HAP-1 (cell line): ENCODE results near the gene TNPO3.

ENCODE experiments used
- DNase-seq, 2 experiments: peaks; one replicate each; pipeline ENCODE4 v3.0.0-alpha.2; 2016 to 2020; ENCODE audit warnings: low spot score in 2 of 2
- H3K27me3 ChIP-seq: fragments of 250-450 bp; sonication (Bioruptor Pico); 2 replicates; pipeline ENCODE4 v1.5.1; 2020; ENCODE audit warnings: low read depth, mild to moderate bottlenecking, moderate library complexity
- H3K36me3 ChIP-seq: fragments of 250-450 bp; sonication (Bioruptor Pico); replicated peaks from 2 replicates; pipeline ENCODE4 v1.5.1; 2020; ENCODE audit warnings: mild to moderate bottlenecking
- H3K4me1 ChIP-seq: fragments of 250-450 bp; sonication (Bioruptor Pico); 2 replicates; pipeline ENCODE4 v1.5.1; 2020; ENCODE audit warnings: mild to moderate bottlenecking
- H3K4me3 ChIP-seq: fragments of 250-450 bp; sonication (Bioruptor Pico); 2 replicates; pipeline ENCODE4 v1.5.1; 2020; ENCODE audit warnings: mild to moderate bottlenecking, moderate library complexity
- H3K9me3 ChIP-seq: fragments of 250-450 bp; sonication (Bioruptor Pico); 2 replicates; pipeline ENCODE4 v1.5.1; 2020; ENCODE audit warnings: mild to moderate bottlenecking, moderate library complexity
- in situ Hi-C: fragments of 300-500 bp; cut with MboI; formaldehyde crosslinking; loops from 3 replicates; pipeline ENCODE4 v1.14.3; 2020; ENCODE audit warnings: low sequenced_read_pairs, inconsistent platforms, mixed read lengths

TNPO3 gene

GRCh38 chr7:128941323-128941890, 113.5 kb downstream of the TNPO3 start:
- H3K4me1 ChIP-seq, result no peaks in the 10 kb centered on the region
- no peaks in the 10 kb centered on the region for H3K9me3 ChIP-seq
- no peaks in the 10 kb centered on the region for H3K27me3 ChIP-seq
- DNase-seq, result no peak
- no peaks in the 10 kb centered on the region for H3K36me3 ChIP-seq
- no peak overlapping the region for H3K4me3 ChIP-seq
- in situ Hi-C loops, result no loop called here

GRCh38 chr7:128940494-128941322, 114.2 kb downstream of the TNPO3 start:
- Histone ChIP-seq H3K4me1 (no peaks in the 10 kb centered on the region), H3K4me3 (no peak overlapping the region), H3K27me3 (no peaks in the 10 kb centered on the region), H3K9me3 (no peaks in the 10 kb centered on the region), H3K36me3 (no peaks in the 10 kb centered on the region)
- no peak for DNase-seq
- in situ Hi-C loops, result no loop called here

GRCh38 chr7:128939861-128940410, 115.0 kb downstream of the TNPO3 start:
- DNase-seq, result no peak
- Histone ChIP-seq H3K36me3 (no peaks in the 10 kb centered on the region), H3K27me3 (no peaks in the 10 kb centered on the region), H3K4me1 (no peaks in the 10 kb centered on the region), H3K9me3 (no peaks in the 10 kb centered on the region), H3K4me3 (no peak overlapping the region)
- in situ Hi-C loops, result no loop called here

- no peak for DNase-seq
- H3K4me3 ChIP-seq, result no peak overlapping the region
- no peaks in the 10 kb centered on the region for H3K9me3 ChIP-seq
- in situ Hi-C loops, result no loop called here
- no peaks in the 10 kb centered on the region for H3K27me3 ChIP-seq
- no peaks in the 10 kb centered on the region for H3K36me3 ChIP-seq
- no peaks in the 10 kb centered on the region for H3K4me1 ChIP-seq
These were observed 115.6 kb downstream of the TNPO3 start for GRCh38 chr7:128939075-128939860.

GRCh38 chr7:128938544-128939074, 116.3 kb downstream of the TNPO3 start:
- Histone ChIP-seq H3K36me3 (no peaks in the 10 kb centered on the region), H3K4me3 (peak overlapping the region; percentile 51), H3K9me3 (no peaks in the 10 kb centered on the region), H3K27me3 (no peaks in the 10 kb centered on the region), H3K4me1 (no peaks in the 10 kb centered on the region)
- peak in 1 of 2 experiments; percentile 50 for DNase-seq
- in situ Hi-C loops, result no loop called here

GRCh38 chr7:128937647-128938543, 117.0 kb downstream of the TNPO3 start, which contains the start of gene IRF5:
IRF5 (plus strand) TSS chr7:128937927; CDS start chr7:128942082, 4,155 bp downstream.
- in situ Hi-C loops, result no loop called here

GRCh38 chr7:128937271-128937646, 117.7 kb downstream of the TNPO3 start:
- no peaks in the 10 kb centered on the region for H3K36me3 ChIP-seq
- no peaks in the 10 kb centered on the region for H3K27me3 ChIP-seq
- no peaks in the 10 kb centered on the region for H3K9me3 ChIP-seq
- H3K4me1 ChIP-seq, result no peaks in the 10 kb centered on the region
- in situ Hi-C loops, result no loop called here
- DNase-seq, result no peak
- H3K4me3 ChIP-seq, result peak overlapping the region; percentile 51

More at GRCh38 chr7:128937647-128938543, 117.0 kb downstream of the TNPO3 start, which contains the start of gene IRF5:
- H3K27me3 ChIP-seq, result no peaks in the 10 kb centered on the region
- H3K36me3 ChIP-seq, result no peaks in the 10 kb centered on the region
- peak in 1 of 2 experiments; percentile 65 for DNase-seq
- no peaks in the 10 kb centered on the region for H3K9me3 ChIP-seq
- H3K4me3 ChIP-seq, result peak within 1 kb of the TSS; percentile 51
- no peaks in the 10 kb centered on the region for H3K4me1 ChIP-seq

GRCh38 chr7:128936798-128937197, 118.1 kb downstream of the TNPO3 start:
- H3K4me1 ChIP-seq, result no peaks in the 10 kb centered on the region
- H3K36me3 ChIP-seq, result no peaks in the 10 kb centered on the region
- in situ Hi-C loops, result no loop called here
- no peaks in the 10 kb centered on the region for H3K9me3 ChIP-seq
- no peak overlapping the region for H3K4me3 ChIP-seq
- no peaks in the 10 kb centered on the region for H3K27me3 ChIP-seq
- DNase-seq, result no peak

- in situ Hi-C loops, result no loop called here
- no peak overlapping the region for H3K4me3 ChIP-seq
- H3K4me1 ChIP-seq, result no peaks in the 10 kb centered on the region
- H3K9me3 ChIP-seq, result no peaks in the 10 kb centered on the region
- no peak for DNase-seq
- no peaks in the 10 kb centered on the region for H3K36me3 ChIP-seq
- H3K27me3 ChIP-seq, result no peaks in the 10 kb centered on the region
These were observed 119.6 kb downstream of the TNPO3 start for GRCh38 chr7:128935342-128935730.

GRCh38 chr7:128934361-128935341, 120.3 kb downstream of the TNPO3 start:
- no peak overlapping the region for H3K4me3 ChIP-seq
- in situ Hi-C loops, result no loop called here
- DNase-seq, result no peak
- no peaks in the 10 kb centered on the region for H3K4me1 ChIP-seq
- no peaks in the 10 kb centered on the region for H3K36me3 ChIP-seq
- H3K9me3 ChIP-seq, result no peaks in the 10 kb centered on the region
- no peaks in the 10 kb centered on the region for H3K27me3 ChIP-seq

- H3K4me3 ChIP-seq, result no peak overlapping the region
- no peak for DNase-seq
These were observed 121.6 kb downstream of the TNPO3 start for GRCh38 chr7:128933180-128933891.

More at GRCh38 chr7:128933180-128933891, 121.6 kb downstream of the TNPO3 start:
- no peaks in the 10 kb centered on the region for H3K4me1 ChIP-seq
- H3K27me3 ChIP-seq, result no peaks in the 10 kb centered on the region
- H3K9me3 ChIP-seq, result no peaks in the 10 kb centered on the region
- in situ Hi-C loops, result no loop called here
- no peaks in the 10 kb centered on the region for H3K36me3 ChIP-seq
